Tibial nerve (tissue), 4 donors: ENCODE results near the gene GPR108. TPM values are rescaled to one million over a fixed set of nuclear protein-coding genes. Genes with fewer than 3 reads are reported as not detected.

Source experiments
- DNase-seq, 2 donors: peaks; one replicate each; pipeline ENCODE4 v3.0.0-alpha.2; 2019; ENCODE audit warnings: low spot score in 2 of 2
- H3K27ac ChIP-seq, 4 donors: fragments of 200-600 bp; sonication (generic) in 3 of 4; one replicate each; pipeline ENCODE4 v1.5.1; 2017 to 2019; ENCODE audit warnings: mild to moderate bottlenecking in 1 of 4
- H3K27me3 ChIP-seq, 2 donors: fragments of 200-600 bp; sonication (generic) in 1 of 2; one replicate each; pipeline versions ENCODE4 v1.5.1 to v1.6.0; 2017 to 2019
- H3K36me3 ChIP-seq, 3 donors: fragments of 200-600 bp; sonication (generic); one replicate each; pipeline ENCODE4 v1.5.1; 2018 to 2019
- H3K4me1 ChIP-seq, 4 donors: fragments of 200-600 bp; sonication (generic) in 3 of 4; one replicate each; pipeline ENCODE4 v1.5.1; 2017 to 2019
- H3K4me3 ChIP-seq, 4 donors: fragments of 200-600 bp; sonication (generic) in 3 of 4; one replicate each; pipeline ENCODE4 v1.5.1; 2017 to 2019; ENCODE audit warnings: mild to moderate bottlenecking in 1 of 4, moderate library complexity in 1 of 4
- H3K9me3 ChIP-seq, 4 donors: fragments of 200-600 bp; sonication (generic) in 3 of 4; one replicate each; pipeline ENCODE4 v1.5.1; 2017 to 2019
- CTCF ChIP-seq, 5 experiments: fragments of 200-600 bp in 3 of 5; fragments of 450-650 bp in 2 of 5; sonication (generic) in 3 of 5; IDR thresholded peaks; one replicate each; pipeline ENCODE4 v1.5.1; 2016 to 2019; ENCODE audit warnings: antibody characterized with exemption in 5 of 5, mild to moderate bottlenecking in 3 of 5, moderate library complexity in 2 of 5
- EP300 ChIP-seq, 2 donors: sonication (generic); formaldehyde crosslinking; IDR thresholded peaks; one replicate each; pipeline ENCODE4 v1.6.1; 2017; ENCODE audit warnings: antibody characterized with exemption in 2 of 2, mild to moderate bottlenecking in 1 of 2
- POLR2A ChIP-seq, 2 donors: fragments of 450-650 bp; IDR thresholded peaks; one replicate each; pipeline ENCODE4 v1.6.1; 2017; ENCODE audit warnings: antibody characterized with exemption in 2 of 2, mild to moderate bottlenecking in 2 of 2, moderate library complexity in 2 of 2
- WGBS, 2 donors: methylation state at CpG; one replicate each; pipeline ENCODE4 v1.1.5; 2018; 5-methylcytosine and 5-hydroxymethylcytosine counted together
- total RNA-seq, 4 donors: library from RNA; depleted of rRNA; stranded (reverse); fragments of >200 nt; gene quantifications; one replicate each; pipeline ENCODE4 v1.1.0, GENCODE V29; 2016

GPR108 gene
- total RNA-seq, 4 donors from 2014 or later: 53.4 to 79.2 (median 65.9) TPM

- 74 to 81% methylated on average over 10 of the region's 10 CpGs for WGBS, 2 donors
- Histone ChIP-seq H3K27ac (no peak overlapping the region), H3K4me3 (no peak overlapping the region), H3K9me3 (no peaks in the 10 kb centered on the region), H3K36me3 (peaks cover 0 to 27% (median 0%) of the 10 kb centered on the region in 3 donors), H3K27me3 (no peaks in the 10 kb centered on the region), H3K4me1 (no peaks in the 10 kb centered on the region)
- no peak for DNase-seq
- no peak for TF ChIP-seq EP300 (IDR thresholded peaks at IDR 0.05)
- TF ChIP-seq CTCF (IDR thresholded peaks at IDR 0.05): no peak
- TF ChIP-seq POLR2A (IDR thresholded peaks at IDR 0.05): no peak
Observed at GRCh38 chr19:6692027-6692426, 45.4 kb downstream of the GPR108 start.

- peaks cover 0 to 25% (median 0%) of the 10 kb centered on the region in 3 donors for H3K36me3 ChIP-seq
- TF ChIP-seq CTCF (IDR thresholded peaks at IDR 0.05) (no peak), POLR2A (IDR thresholded peaks at IDR 0.05) (no peak), EP300 (IDR thresholded peaks at IDR 0.05) (no peak)
- H3K4me1 ChIP-seq: no peaks in the 10 kb centered on the region
- DNase-seq: no peak
- 89 to 91% methylated on average over 8 of the region's 8 CpGs for WGBS, 2 donors
- H3K4me3 ChIP-seq: no peak overlapping the region
- H3K27me3 ChIP-seq: no peaks in the 10 kb centered on the region
- no peaks in the 10 kb centered on the region for H3K9me3 ChIP-seq
- no peak overlapping the region for H3K27ac ChIP-seq
Observed at GRCh38 chr19:6691342-6691741, 46.0 kb downstream of the GPR108 start.

GRCh38 chr19:6690160-6690885 is 47.1 kb downstream of the GPR108 start:
- Histone ChIP-seq H3K36me3 (peaks cover 0 to 32% (median 0%) of the 10 kb centered on the region in 3 donors), H3K27ac (no peak overlapping the region), H3K9me3 (no peaks in the 10 kb centered on the region), H3K4me1 (no peaks in the 10 kb centered on the region), H3K27me3 (no peaks in the 10 kb centered on the region), H3K4me3 (no peak overlapping the region)
- no peak for DNase-seq
- WGBS, 2 donors: 76 to 78% methylated on average over 11 of the region's 11 CpGs
- TF ChIP-seq POLR2A (IDR thresholded peaks at IDR 0.05) (no peak), CTCF (IDR thresholded peaks at IDR 0.05) (no peak), EP300 (IDR thresholded peaks at IDR 0.05) (no peak)

GRCh38 chr19:6687114-6687513 is 50.3 kb downstream of the GPR108 start:
- whole genome bisulfite sequencing, 2 donors: 74 to 75% methylated on average over 5 of the region's 5 CpGs

More at GRCh38 chr19:6687114-6687513, 50.3 kb downstream of the GPR108 start:
- no peaks in the 10 kb centered on the region for H3K9me3 ChIP-seq
- TF ChIP-seq CTCF (IDR thresholded peaks at IDR 0.05) (no peak), EP300 (IDR thresholded peaks at IDR 0.05) (no peak), POLR2A (IDR thresholded peaks at IDR 0.05) (no peak)
- no peak overlapping the region for H3K4me3 ChIP-seq
- no peaks in the 10 kb centered on the region for H3K4me1 ChIP-seq
- no peak overlapping the region for H3K27ac ChIP-seq
- peaks cover 0 to 40% (median 0%) of the 10 kb centered on the region in 3 donors for H3K36me3 ChIP-seq
- H3K27me3 ChIP-seq: no peaks in the 10 kb centered on the region
- DNase-seq: no peak
